Spleen (tissue), 11 donors: Measurements from ENCODE around the gene RPS27A. TPM values are rescaled to one million over a fixed set of nuclear protein-coding genes. Genes with fewer than 3 reads are reported as not detected.
"Not testable (repeated sequence)": the region's sequence is repeated elsewhere in the genome, so short reads cannot be mapped to it uniquely, and the experiment has no call there.

Source experiments
- DNase-seq: peaks from one replicate; pipeline ENCODE4 v3.0.0-alpha.2; 2020
- H3K27ac ChIP-seq, 8 donors: fragments of 200-600 bp; sonication (generic) in 7 of 8; 1 replicate in 4 of 8; 2 replicates in 4 of 8; pipeline versions ENCODE4 v1.5.0 to v1.8.0; 2016 to 2021; ENCODE audit warnings: inconsistent platforms in 4 of 8, mild to moderate bottlenecking in 4 of 8, moderate library complexity in 1 of 8
- H3K27me3 ChIP-seq, 7 donors: fragments of 200-600 bp; sonication (generic) in 6 of 7; replicated peaks in 1 of 7; 1 replicate in 4 of 7; 2 replicates in 3 of 7; pipeline versions ENCODE4 v1.5.0 to v1.8.0; 2016 to 2021; ENCODE audit warnings: inconsistent platforms in 3 of 7, mild to moderate bottlenecking in 1 of 7
- H3K36me3 ChIP-seq, 6 donors: fragments of 200-600 bp; sonication (generic) in 5 of 6; 1 replicate in 4 of 6; 2 replicates in 2 of 6; pipeline versions ENCODE4 v1.5.0 to v1.8.0; 2016 to 2021; ENCODE audit warnings: inconsistent platforms in 2 of 6
- H3K4me1 ChIP-seq, 6 donors: fragments of 200-600 bp; sonication (generic) in 5 of 6; 1 replicate in 3 of 6; 2 replicates in 3 of 6; pipeline versions ENCODE4 v1.5.0 to v1.8.0; 2016 to 2021; ENCODE audit warnings: inconsistent platforms in 3 of 6
- H3K4me3 ChIP-seq, 8 donors: fragments of 200-600 bp; sonication (generic) in 7 of 8; 1 replicate in 4 of 8; 2 replicates in 4 of 8; pipeline versions ENCODE4 v1.5.0 to v1.8.0; 2016 to 2021; ENCODE audit warnings: inconsistent platforms in 4 of 8, mild to moderate bottlenecking in 4 of 8, moderate library complexity in 2 of 8
- H3K9me3 ChIP-seq, 8 donors: fragments of 200-600 bp; sonication (generic) in 7 of 8; 1 replicate in 4 of 8; 2 replicates in 4 of 8; pipeline versions ENCODE4 v1.5.0 to v1.8.0; 2016 to 2021; ENCODE audit warnings: inconsistent platforms in 4 of 8
- CTCF ChIP-seq, 11 experiments: fragments of 200-600 bp in 7 of 11; fragments of 450-650 bp in 4 of 11; sonication (generic) in 4 of 11; IDR thresholded peaks in 8 of 11; conservative IDR thresholded peaks in 3 of 11; 1 replicate in 7 of 11; 2 replicates in 4 of 11; pipeline versions ENCODE4 v1.4.0 to v1.8.0; 2016 to 2021; ENCODE audit warnings: antibody characterized with exemption in 11 of 11, inconsistent platforms in 4 of 11, mild to moderate bottlenecking in 1 of 11
- POLR2A ChIP-seq, 3 donors: fragments of 450-650 bp; IDR thresholded peaks; one replicate each; pipeline ENCODE4 v1.5.1; 2017; ENCODE audit warnings: antibody characterized with exemption in 3 of 3, mild to moderate bottlenecking in 1 of 3
- POLR2AphosphoS5 ChIP-seq, 3 donors: sonication (generic); formaldehyde crosslinking; IDR thresholded peaks; one replicate each; pipeline ENCODE4 v1.5.1; 2017; ENCODE audit warnings: antibody characterized with exemption in 3 of 3
- WGBS, 5 donors: extraction: QIAGEN DNeasy Blood & Tissue Kit in 3 of 5; methylation state at CpG; one replicate each; pipeline versions ENCODE4 v1.1.5 to v1.1.7; 2013 to 2018; 5-methylcytosine and 5-hydroxymethylcytosine counted together
- intact Hi-C: fragments of 100-400 bp; cut with DNase I; formaldehyde crosslinking; loops from one replicate; pipeline ENCODE4 v1.15.0; 2023; ENCODE audit warnings: low total_unique reads
- polyA plus RNA-seq, 3 donors: library from polyadenylated mRNA; stranded (reverse); fragments of 200-250 nt; gene quantifications; one replicate each; pipeline ENCODE4 v1.2.1, GENCODE V29; 2013
- total RNA-seq, 7 donors: library from RNA; depleted of rRNA in 3 of 7; stranded (reverse); fragments of >200 nt in 3 of 7; fragmentation: NEBNext Ultra II Directional in 4 of 7; extraction: Animal tissue kit (Norgen Biotek cat#: 25700) in 4 of 7; gene quantifications; one replicate each; pipeline versions ENCODE4 v1.1.0 to v1.2.1, GENCODE V29; 2016 to 2021
- donor health status: healthy with polysubstance abuse.
- donor health status: DM: no; HTN: no; CAD: no; lungs with moderate emphysema.
- donor health status: DM: no; HTN: no; CAD: no.
- donor health status: Bipolar disorder and iron deficiency.
- donor health status: healthy.
- donor health status: DM: no; HTN: no; CAD: no.
- donor health status: DM: yes; HTN: yes; CAD: no.

RPS27A gene
- total and polyA plus RNA-seq, 10 donors = 939 to 4,730 (median 1,367) TPM

DNA sequence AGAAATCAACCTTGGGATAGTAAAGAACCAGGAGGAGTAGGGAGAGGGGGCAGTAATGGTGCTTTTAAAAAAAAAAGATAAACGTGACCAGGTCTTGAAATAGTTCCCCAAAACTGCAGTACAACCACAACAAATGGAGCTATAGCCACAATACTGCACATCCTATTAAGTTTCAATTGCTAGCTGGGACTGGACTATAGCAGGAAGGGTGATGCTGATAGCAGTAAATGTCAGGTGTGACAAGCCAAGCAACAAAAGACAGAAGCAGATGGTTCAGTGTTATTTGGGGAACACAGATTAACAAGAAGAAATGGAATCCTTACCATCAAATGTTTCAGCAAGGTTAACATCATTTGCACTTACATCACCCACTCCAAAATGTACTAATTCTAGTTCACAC lies 10.1 kb downstream of the RPS27A start:
- 43 to 68% (median 56%) methylated on average over 1 of the region's 1 CpG for WGBS, 5 donors
- TF ChIP-seq CTCF (IDR thresholded peaks at IDR 0.05 in 8 of 11, conservative IDR thresholded peaks at IDR 0.05 in 3 of 11) (no peak), POLR2A (IDR thresholded peaks at IDR 0.05) (no peak), POLR2AphosphoS5 (IDR thresholded peaks at IDR 0.05) (no peak)
- intact Hi-C loops = no loop called here
- no peak overlapping the region for H3K4me3 ChIP-seq
- H3K27me3 ChIP-seq = no peaks in the 10 kb centered on the region
- no peaks in the 10 kb centered on the region for H3K4me1 ChIP-seq
- no peak overlapping the region for H3K27ac ChIP-seq
- DNase-seq = no peak
- no peaks in the 10 kb centered on the region for H3K9me3 ChIP-seq
- H3K36me3 ChIP-seq = peaks cover 0 to 100% (median 62%) of the 10 kb centered on the region in 6 donors

DNA sequence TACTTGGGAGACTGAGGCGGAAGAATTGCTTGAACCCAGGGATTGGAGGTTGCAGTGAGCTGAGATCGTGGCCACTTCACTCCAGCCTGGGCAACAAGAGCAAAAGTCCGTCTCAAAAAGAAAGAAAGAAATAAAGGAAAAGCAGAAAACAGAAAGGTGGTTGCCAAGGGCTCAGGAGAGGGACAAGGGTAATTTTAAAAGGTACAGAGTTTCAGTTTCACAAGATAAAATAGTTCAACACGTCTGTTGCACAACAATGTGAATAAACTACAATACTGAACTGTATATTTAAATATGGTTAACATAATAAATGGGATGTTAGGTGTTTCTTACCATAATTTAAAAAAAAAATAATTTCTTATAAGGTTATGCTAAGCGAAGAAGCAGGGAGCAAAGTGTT lies 12.9 kb downstream of the RPS27A start:
- H3K4me3 ChIP-seq = no peak overlapping the region
- TF ChIP-seq POLR2A (IDR thresholded peaks at IDR 0.05) (no peak), CTCF (IDR thresholded peaks at IDR 0.05 in 8 of 11, conservative IDR thresholded peaks at IDR 0.05 in 3 of 11) (no peak), POLR2AphosphoS5 (IDR thresholded peaks at IDR 0.05) (no peak)
- no peaks in the 10 kb centered on the region for H3K27me3 ChIP-seq
- no peak overlapping the region for H3K27ac ChIP-seq
- intact Hi-C loops = no loop called here
- 83 to 93% (median 88%) methylated on average over 5 of the region's 5 CpGs for WGBS, 5 donors
- peaks cover 0 to 99% (median 65%) of the 10 kb centered on the region in 6 donors for H3K36me3 ChIP-seq
- no peaks in the 10 kb centered on the region for H3K9me3 ChIP-seq
- no peak for DNase-seq
- no peaks in the 10 kb centered on the region for H3K4me1 ChIP-seq

DNA sequence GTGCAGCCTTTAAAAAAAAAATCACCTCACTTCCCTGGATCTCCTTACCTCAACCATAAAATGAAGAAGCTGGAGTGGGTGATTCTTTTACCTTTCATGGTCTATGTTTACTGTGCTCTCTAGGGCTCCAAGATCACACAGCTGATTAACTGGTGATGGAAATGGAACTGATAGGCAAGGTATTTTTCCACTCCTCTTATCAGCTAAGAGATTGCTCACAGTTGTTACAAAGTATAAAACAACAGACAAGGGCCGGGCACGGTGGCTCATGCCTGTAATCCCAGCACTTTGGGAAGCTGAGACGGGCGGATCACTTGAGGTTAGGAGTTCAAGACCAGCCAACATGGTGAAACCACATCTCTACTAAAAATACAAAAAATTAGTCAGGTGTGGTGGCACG lies 14.5 kb downstream of the RPS27A start:
- Histone ChIP-seq H3K27me3 (no peaks in the 10 kb centered on the region), H3K27ac (no peak overlapping the region), H3K9me3 (no peaks in the 10 kb centered on the region), H3K36me3 (peaks cover 0 to 99% (median 65%) of the 10 kb centered on the region in 6 donors), H3K4me1 (no peaks in the 10 kb centered on the region), H3K4me3 (no peak overlapping the region)
- DNase-seq = no peak
- 80 to 99% (median 94%) methylated on average over 5 of the region's 5 CpGs for WGBS, 5 donors
- intact Hi-C loops = no loop called here
- TF ChIP-seq CTCF (IDR thresholded peaks at IDR 0.05 in 8 of 11, conservative IDR thresholded peaks at IDR 0.05 in 3 of 11) = no peak
- TF ChIP-seq POLR2A (IDR thresholded peaks at IDR 0.05) = no peak
- TF ChIP-seq POLR2AphosphoS5 (IDR thresholded peaks at IDR 0.05) = no peak

DNA sequence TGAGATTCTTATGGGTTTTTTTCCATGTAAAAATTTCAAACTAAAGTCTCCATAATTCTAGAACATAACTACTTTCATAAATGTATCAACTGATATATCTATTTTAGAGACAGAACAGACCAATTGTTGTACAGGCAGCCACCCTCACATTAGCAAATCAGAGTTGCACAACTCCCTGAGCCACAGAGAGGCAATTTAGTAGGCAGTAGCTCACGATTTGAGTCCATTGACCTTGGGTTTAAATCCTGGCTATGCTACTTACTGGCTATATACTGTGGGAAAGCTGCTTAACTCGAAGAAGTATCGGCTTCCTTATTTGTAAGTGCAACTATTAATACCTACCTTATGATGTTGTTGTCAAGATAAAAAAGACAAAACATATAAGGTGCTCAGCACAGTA lies 20.3 kb downstream of the RPS27A start:
- intact Hi-C loops = no loop called here
- no peak for TF ChIP-seq CTCF (IDR thresholded peaks at IDR 0.05 in 8 of 11, conservative IDR thresholded peaks at IDR 0.05 in 3 of 11)
- TF ChIP-seq POLR2AphosphoS5 (IDR thresholded peaks at IDR 0.05) = no peak
- no peak for TF ChIP-seq POLR2A (IDR thresholded peaks at IDR 0.05)

DNA sequence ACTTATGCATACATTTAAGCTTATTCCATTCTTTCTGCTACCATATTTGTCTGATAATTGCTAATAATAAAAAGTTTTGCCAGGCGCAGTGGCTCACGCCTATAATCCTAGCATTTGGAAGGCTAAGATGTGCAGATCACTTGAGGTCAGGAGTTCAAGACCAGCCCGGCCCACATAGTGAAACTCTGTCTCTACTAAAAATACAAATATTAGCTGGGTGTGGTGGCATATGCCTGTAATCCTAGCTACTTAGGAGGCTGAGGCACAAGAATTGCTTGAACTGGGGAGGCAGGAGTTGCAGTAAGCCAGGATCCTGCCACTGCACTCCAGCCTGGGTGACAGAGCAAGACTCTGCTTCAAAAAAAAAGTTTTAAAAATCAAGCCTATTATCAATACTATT lies 27.1 kb downstream of the RPS27A start:
- H3K27me3 ChIP-seq, DNase-seq, intact Hi-C loops, H3K4me3 ChIP-seq, H3K9me3 ChIP-seq, H3K4me1 ChIP-seq, H3K27ac ChIP-seq: not testable (repeated sequence)
- peaks cover 0 to 99% (median 78%) of the 10 kb centered on the region in 6 donors for H3K36me3 ChIP-seq
- WGBS, 5 donors = 91 to 99% (median 93%) methylated on average over 3 of the region's 3 CpGs

More for the DNA sequence above, 20.3 kb downstream of the RPS27A start:
- peaks cover 0 to 98% (median 61%) of the 10 kb centered on the region in 6 donors for H3K36me3 ChIP-seq
- H3K4me3 ChIP-seq = no peak overlapping the region
- no peak for DNase-seq
- no peaks in the 10 kb centered on the region for H3K9me3 ChIP-seq
- no peaks in the 10 kb centered on the region for H3K27me3 ChIP-seq
- 78 to 93% (median 86%) methylated on average over 3 of the region's 3 CpGs for WGBS, 5 donors
- H3K27ac ChIP-seq = no peak overlapping the region
- H3K4me1 ChIP-seq = no peaks in the 10 kb centered on the region
